ENCODE measurements around the gene PDE11A.
A peak's percentile ranks its signal among the peaks of the same experiment; 100 is the strongest.

The PDE11A gene

DNA sequence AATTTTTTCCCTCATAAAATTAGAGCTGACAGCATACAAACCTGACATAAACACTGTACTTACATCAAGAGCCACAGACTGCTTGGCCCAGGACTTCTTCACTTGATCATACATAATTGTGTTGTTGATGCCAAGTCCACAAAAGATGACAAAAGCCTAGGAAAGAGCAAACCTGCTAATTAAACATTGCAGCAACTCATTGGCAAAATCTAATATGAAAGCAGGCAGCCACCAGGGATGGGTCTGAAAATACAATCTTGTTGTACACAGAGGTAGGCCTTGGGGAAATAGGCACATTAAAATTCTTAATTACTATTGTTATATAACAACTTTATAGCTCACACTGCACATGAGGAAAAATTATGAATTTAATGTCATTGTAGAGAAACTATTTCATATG, 255.8 kb downstream of the PDE11A start:
- Histone ChIP-seq H3K36me3 (no peaks in the 10 kb centered on the region), H3K9me3 (no peaks in the 10 kb centered on the region), H3K4me1 (no peaks in the 10 kb centered on the region), H3K4me3 (ENCODE audit: low read depth, low read length) (no peak overlapping the region), H3K27me3 (no peaks in the 10 kb centered on the region)
- no peak for DNase-seq
- TF ChIP-seq CTCF (IDR thresholded peaks at IDR 0.05; ENCODE audit: low read depth, low read length): no peak

DNA sequence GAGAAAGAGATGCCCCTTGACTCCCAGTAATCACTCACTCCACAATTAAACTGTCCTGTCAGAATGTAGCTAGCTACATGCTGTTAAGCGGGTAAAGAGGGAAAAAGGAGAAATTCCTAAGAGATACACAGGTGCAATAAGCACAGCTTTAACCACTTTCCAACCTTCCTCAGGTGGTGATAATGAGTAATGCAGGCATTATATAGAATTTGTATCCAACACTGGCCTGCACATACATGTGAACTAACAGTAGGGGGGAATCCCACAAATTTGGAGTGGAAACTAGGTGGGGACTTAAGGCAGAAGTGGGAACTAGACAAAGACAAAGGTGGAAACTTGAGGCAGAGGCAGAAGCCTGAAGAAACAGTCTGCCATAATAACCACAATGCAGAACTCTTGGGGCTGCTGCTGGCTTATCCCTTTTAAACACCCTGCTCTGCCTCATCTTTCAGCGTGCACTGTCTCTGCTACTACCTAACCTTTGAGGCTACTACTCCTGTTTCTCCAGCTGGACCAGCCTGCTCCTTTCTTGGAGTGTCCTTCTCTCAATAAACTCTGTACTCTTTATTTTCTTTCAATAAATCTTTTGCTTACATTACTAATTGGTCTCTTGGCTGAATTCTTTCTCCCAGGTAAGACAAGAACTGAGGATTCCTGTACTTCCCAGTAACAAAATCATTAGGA, 259.7 kb downstream of the PDE11A start:
- no peaks in the 10 kb centered on the region for H3K9me3 ChIP-seq
- H3K36me3 ChIP-seq: no peaks in the 10 kb centered on the region
- no peak for TF ChIP-seq CTCF (IDR thresholded peaks at IDR 0.05; ENCODE audit: low read depth, low read length)
- DNase-seq: no peak
- H3K4me1 ChIP-seq: no peaks in the 10 kb centered on the region
- H3K4me3 ChIP-seq (ENCODE audit: low read depth, low read length): no peak overlapping the region
- H3K27me3 ChIP-seq: no peaks in the 10 kb centered on the region

DNA sequence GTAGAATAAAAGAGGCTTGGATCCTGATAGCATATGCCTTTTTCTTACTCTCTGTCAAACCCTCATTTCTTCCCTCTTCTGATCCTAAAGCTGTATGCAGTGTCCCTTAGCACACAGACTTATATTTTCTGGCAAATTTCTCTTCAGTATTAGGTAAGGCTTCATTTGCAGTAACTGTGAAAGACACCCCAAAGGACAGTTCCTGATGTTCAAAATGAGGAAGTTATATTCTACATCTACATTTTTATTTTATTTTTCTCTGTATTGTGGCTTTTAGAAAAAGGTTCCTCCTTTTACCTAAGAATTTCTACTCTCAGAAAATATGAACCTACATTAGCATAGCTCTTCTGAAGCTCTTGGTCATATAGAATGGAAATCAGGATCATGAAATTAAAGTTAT, 261.7 kb downstream of the PDE11A start:
- no peaks in the 10 kb centered on the region for H3K9me3 ChIP-seq
- no peak overlapping the region for H3K4me3 ChIP-seq (ENCODE audit: low read depth, low read length)
- H3K36me3 ChIP-seq: no peaks in the 10 kb centered on the region
- H3K27me3 ChIP-seq: no peaks in the 10 kb centered on the region
- no peaks in the 10 kb centered on the region for H3K4me1 ChIP-seq
- DNase-seq: no peak
- TF ChIP-seq CTCF (IDR thresholded peaks at IDR 0.05; ENCODE audit: low read depth, low read length): no peak

DNA sequence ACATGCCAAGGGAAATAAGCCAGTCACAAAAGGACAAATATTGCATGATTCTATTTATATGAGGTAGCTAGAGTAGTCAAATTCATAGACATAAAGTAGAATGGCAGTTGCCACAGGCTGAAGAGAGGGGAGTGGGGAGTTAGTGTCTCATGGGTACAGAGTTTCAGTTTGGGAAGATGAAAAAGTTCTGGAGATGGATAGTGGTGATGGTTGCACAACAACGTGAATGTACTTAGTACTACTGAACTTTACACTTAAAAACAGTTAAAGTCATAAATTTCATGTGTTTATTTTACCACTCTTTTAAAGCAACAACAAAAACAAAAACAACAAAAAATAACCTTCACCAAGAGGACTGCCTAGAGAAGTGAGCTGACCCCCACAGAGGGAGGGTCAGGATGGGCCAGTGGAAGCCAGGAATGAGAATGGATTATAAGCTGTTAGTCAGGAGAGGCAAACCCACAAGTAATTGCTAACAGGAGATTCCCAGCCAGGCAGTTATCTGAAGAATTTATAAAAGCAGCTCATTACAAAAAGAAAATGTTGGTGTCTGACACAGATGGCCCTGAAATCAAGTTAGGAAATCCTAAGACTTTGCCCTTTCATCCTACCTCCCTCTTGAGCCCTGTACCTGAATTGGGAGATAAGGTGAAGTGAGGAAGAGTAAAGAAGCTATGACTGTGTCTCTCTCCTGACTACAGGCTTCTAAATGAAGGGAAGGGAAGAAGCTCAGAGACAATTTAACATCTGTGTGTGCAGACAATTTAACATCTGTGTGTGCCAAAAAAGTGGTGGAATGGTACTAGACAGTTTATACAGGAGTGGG, 263.4 kb downstream of the PDE11A start:
- no peaks in the 10 kb centered on the region for H3K4me1 ChIP-seq
- no peak for TF ChIP-seq CTCF (IDR thresholded peaks at IDR 0.05; ENCODE audit: low read depth, low read length)
- DNase-seq: no peak

DNA sequence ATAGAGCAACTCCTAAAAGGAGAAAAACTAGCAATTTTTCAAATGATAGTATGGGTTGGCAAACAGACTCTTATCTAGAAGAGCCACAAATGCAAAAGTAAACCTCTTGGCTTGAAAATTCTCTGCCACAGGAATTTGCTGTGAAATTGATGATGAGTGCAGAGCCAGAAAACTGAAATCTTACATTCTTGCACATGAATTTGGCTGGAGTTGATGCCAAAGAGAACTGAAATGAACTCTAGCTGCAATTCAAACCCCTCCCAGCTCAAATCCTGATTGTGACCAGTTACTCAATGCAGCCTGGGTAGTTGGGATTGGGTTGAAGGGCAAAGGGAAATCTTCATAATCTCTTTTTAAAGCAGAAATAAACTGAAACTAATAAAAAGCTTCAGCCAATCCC, 266.6 kb downstream of the PDE11A start:
- TF ChIP-seq CTCF (IDR thresholded peaks at IDR 0.05; ENCODE audit: low read depth, low read length): no peak
- DNase-seq: no peak
- Histone ChIP-seq H3K4me3 (ENCODE audit: low read depth, low read length) (no peak overlapping the region), H3K4me1 (no peaks in the 10 kb centered on the region), H3K36me3 (no peaks in the 10 kb centered on the region), H3K27me3 (no peaks in the 10 kb centered on the region), H3K9me3 (no peaks in the 10 kb centered on the region)

More for the DNA sequence above, 263.4 kb downstream of the PDE11A start:
- Histone ChIP-seq H3K4me3 (ENCODE audit: low read depth, low read length) (no peak overlapping the region), H3K36me3 (no peaks in the 10 kb centered on the region), H3K27me3 (no peaks in the 10 kb centered on the region), H3K9me3 (no peaks in the 10 kb centered on the region)

DNA sequence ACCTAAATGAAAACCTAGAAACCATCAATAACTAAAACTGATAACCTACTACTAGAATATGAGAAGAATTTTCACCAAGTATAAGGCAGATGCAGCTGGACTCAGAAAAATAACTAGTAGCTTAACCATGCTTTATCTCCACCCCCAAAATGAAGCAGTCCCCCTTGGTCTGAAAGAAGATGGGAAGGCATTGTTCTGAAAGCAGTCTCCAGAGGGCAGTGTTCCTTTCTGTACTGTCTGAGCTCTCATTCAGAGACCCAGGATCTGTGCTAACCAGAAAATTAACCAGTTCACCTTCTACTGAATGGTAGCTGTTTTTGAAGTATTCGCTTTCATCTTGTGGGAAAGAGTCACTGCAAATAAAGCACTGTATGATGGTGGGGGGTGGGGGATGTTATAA, 273.0 kb downstream of the PDE11A start:
- DNase-seq: peak; percentile 29
- TF ChIP-seq CTCF (IDR thresholded peaks at IDR 0.05; ENCODE audit: low read depth, low read length): peak; percentile 74

More for the DNA sequence above, 273.0 kb downstream of the PDE11A start:
- no peaks in the 10 kb centered on the region for H3K9me3 ChIP-seq
- no peaks in the 10 kb centered on the region for H3K36me3 ChIP-seq
- H3K4me3 ChIP-seq (ENCODE audit: low read depth, low read length): no peak overlapping the region
- H3K27me3 ChIP-seq: no peaks in the 10 kb centered on the region
- H3K4me1 ChIP-seq: no peaks in the 10 kb centered on the region

All from BE2C (cell line).